Transverse colon (tissue), 4 donors: ENCODE measurements around the gene SYTL5. TPM values are rescaled to one million over a fixed set of nuclear protein-coding genes. Genes with fewer than 3 reads are reported as not detected.

Experiments
- DNase-seq: peaks from one replicate; pipeline ENCODE4 v3.0.0-alpha.2; 2019
- H3K27ac ChIP-seq, 4 donors: fragments of 200-600 bp; sonication (generic); 2 replicates each; pipeline ENCODE4 v1.5.1; 2016 to 2018; ENCODE audit warnings: inconsistent platforms in 4 of 4
- H3K27me3 ChIP-seq: fragments of 200-600 bp; sonication (generic); 2 replicates; pipeline ENCODE4 v1.5.1; 2017; ENCODE audit warnings: inconsistent platforms
- H3K36me3 ChIP-seq, 4 donors: fragments of 200-600 bp; sonication (generic); 2 replicates each; pipeline ENCODE4 v1.5.1; 2017 to 2019; ENCODE audit warnings: inconsistent platforms in 4 of 4
- H3K4me1 ChIP-seq, 4 donors: fragments of 200-600 bp; sonication (generic); 2 replicates each; pipeline ENCODE4 v1.5.1; 2017 to 2020; ENCODE audit warnings: inconsistent platforms in 4 of 4
- H3K4me3 ChIP-seq, 4 donors: fragments of 200-600 bp; sonication (generic); 1 replicate in 1 of 4; 2 replicates in 3 of 4; pipeline versions ENCODE4 v1.5.1 to v1.6.1; 2017 to 2019; ENCODE audit warnings: inconsistent platforms in 4 of 4
- H3K9me3 ChIP-seq, 2 donors: fragments of 200-600 bp; sonication (generic); 2 replicates each; pipeline ENCODE4 v1.5.1; 2017 to 2019; ENCODE audit warnings: inconsistent platforms in 2 of 2
- EP300 ChIP-seq: sonication (generic); formaldehyde crosslinking; IDR thresholded peaks from one replicate; pipeline ENCODE4 v1.6.1; 2017; ENCODE audit warnings: antibody characterized with exemption, low read depth
- POLR2A ChIP-seq: fragments of 450-650 bp; IDR thresholded peaks from one replicate; pipeline ENCODE4 v1.6.1; 2016; ENCODE audit warnings: antibody characterized with exemption, mild to moderate bottlenecking, moderate library complexity
- POLR2AphosphoS5 ChIP-seq, 3 donors: sonication (generic); formaldehyde crosslinking; IDR thresholded peaks; one replicate each; pipeline ENCODE4 v1.6.1; 2016; ENCODE audit warnings: antibody characterized with exemption in 3 of 3
- WGBS, 2 donors: methylation state at CpG; one replicate each; pipeline ENCODE4 v1.1.5; 2018; ENCODE audit warnings: low coverage in 1 of 2; 5-methylcytosine and 5-hydroxymethylcytosine counted together
- in situ Hi-C, 4 donors: fragments of 200-750 bp; cut with MboI; loops; one replicate each; pipeline versions ENCODE4 v1.15.0 to v1.15.1; 2017; ENCODE audit warnings: low sequenced_read_pairs in 3 of 4, low pct_ligation_motif_present in 1 of 4, low pct_unique_long_range_greater_than_20kb in 1 of 4
- intact Hi-C: fragments of 100-400 bp; cut with DNase I; formaldehyde crosslinking; loops from one replicate; pipeline ENCODE4 v1.15.1; 2023; ENCODE audit warnings: low total_unique reads
- total RNA-seq, 4 donors: library from RNA; depleted of rRNA; stranded (reverse); fragments of >200 nt; gene quantifications; one replicate each; pipeline ENCODE4 v1.1.0, GENCODE V29; 2016
- TF ChIP-seq, protein P1 (sequence below), 5 experiments: fragments of 200-600 bp in 3 of 5; fragments of 450-650 bp in 2 of 5; sonication (generic) in 3 of 5; IDR thresholded peaks; 1 replicate in 2 of 5; 2 replicates in 3 of 5; pipeline ENCODE4 v1.5.1; 2016 to 2017; ENCODE audit warnings: antibody characterized with exemption in 5 of 5, inconsistent platforms in 3 of 5, mild to moderate bottlenecking in 2 of 5, moderate library complexity in 1 of 5

The SYTL5 gene
- total RNA-seq, 4 donors from 2014 or later: 0.60 to 8.1 (median 5.5) TPM

DNA sequence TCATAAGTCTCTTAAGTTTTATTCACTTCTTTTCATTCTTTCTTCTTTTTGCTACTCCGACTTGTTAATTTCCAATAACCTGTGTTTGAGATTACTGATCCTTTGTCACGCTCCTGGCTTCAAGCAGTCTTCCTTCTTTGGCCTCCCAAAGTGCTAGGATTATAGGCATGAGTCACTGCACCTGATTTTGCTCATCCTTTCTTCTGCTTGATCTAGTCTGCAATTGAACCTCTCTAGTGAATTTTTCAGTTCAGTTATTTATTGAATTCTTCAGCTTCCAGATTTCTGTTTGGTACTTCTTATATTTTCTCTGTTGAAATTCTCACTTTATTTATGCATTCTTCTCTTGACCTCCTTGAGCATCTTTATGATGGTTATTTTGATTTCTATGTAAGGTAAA is 38.6 kb upstream of the SYTL5 start:
- H3K27me3 ChIP-seq: no peaks in the 10 kb centered on the region
- WGBS, 2 donors: 83% methylated on average over 2 of the region's 2 CpGs; no CpG with 5 or more reads in 1 of the 2 donors
- H3K4me3 ChIP-seq: no peak overlapping the region
- TF ChIP-seq EP300 (no peak), POLR2A (no peak), POLR2AphosphoS5 (IDR thresholded peaks at IDR 0.05) (no peak)
- TF ChIP-seq, protein P1, sequence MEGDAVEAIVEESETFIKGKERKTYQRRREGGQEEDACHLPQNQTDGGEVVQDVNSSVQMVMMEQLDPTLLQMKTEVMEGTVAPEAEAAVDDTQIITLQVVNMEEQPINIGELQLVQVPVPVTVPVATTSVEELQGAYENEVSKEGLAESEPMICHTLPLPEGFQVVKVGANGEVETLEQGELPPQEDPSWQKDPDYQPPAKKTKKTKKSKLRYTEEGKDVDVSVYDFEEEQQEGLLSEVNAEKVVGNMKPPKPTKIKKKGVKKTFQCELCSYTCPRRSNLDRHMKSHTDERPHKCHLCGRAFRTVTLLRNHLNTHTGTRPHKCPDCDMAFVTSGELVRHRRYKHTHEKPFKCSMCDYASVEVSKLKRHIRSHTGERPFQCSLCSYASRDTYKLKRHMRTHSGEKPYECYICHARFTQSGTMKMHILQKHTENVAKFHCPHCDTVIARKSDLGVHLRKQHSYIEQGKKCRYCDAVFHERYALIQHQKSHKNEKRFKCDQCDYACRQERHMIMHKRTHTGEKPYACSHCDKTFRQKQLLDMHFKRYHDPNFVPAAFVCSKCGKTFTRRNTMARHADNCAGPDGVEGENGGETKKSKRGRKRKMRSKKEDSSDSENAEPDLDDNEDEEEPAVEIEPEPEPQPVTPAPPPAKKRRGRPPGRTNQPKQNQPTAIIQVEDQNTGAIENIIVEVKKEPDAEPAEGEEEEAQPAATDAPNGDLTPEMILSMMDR (IDR thresholded peaks at IDR 0.05): no peak
- no peaks in the 10 kb centered on the region for H3K36me3 ChIP-seq
- no peaks in the 10 kb centered on the region for H3K9me3 ChIP-seq
- no peak overlapping the region for H3K27ac ChIP-seq
- no peaks in the 10 kb centered on the region for H3K4me1 ChIP-seq
- DNase-seq: no peak
- in situ Hi-C loops (no loop called here), intact Hi-C loops (no loop called here)

DNA sequence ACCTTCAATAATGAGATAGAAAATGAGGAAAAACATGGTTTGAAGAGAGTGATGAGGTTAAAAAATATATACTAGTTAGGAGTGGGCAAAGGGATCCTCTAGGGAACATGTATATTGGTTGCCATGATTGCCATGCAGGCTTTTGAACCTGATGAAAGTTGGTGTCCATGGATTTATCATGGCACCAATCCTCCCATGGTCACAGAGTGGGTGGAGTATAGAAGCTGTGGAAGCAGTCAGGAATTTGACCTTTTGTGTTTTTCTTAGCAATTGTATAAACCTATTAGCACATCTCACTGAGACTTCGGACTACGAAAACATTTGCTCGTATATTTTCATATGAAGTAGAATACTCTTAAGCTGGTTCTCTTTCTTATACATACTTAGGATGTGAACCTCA is 30.9 kb upstream of the SYTL5 start:
- Histone ChIP-seq H3K27ac (no peak overlapping the region), H3K27me3 (no peaks in the 10 kb centered on the region), H3K36me3 (no peaks in the 10 kb centered on the region), H3K4me3 (no peak overlapping the region), H3K4me1 (peaks cover 0 to 2% (median 0%) of the 10 kb centered on the region in 4 donors), H3K9me3 (no peaks in the 10 kb centered on the region)
- TF ChIP-seq, protein P1 (IDR thresholded peaks at IDR 0.05): no peak
- TF ChIP-seq POLR2A: no peak
- no peak for TF ChIP-seq EP300
- no peak for TF ChIP-seq POLR2AphosphoS5 (IDR thresholded peaks at IDR 0.05)
- intact Hi-C loops (loop anchor here (5.0 kb wide), 1 partner anchor 258 kb away; no protein-coding TSS in a partner anchor), in situ Hi-C loops (no loop called here)
- DNase-seq: no peak
- WGBS, 2 donors: 94 to 100% methylated on average over 1 to 3 of the region's 3 CpGs

DNA sequence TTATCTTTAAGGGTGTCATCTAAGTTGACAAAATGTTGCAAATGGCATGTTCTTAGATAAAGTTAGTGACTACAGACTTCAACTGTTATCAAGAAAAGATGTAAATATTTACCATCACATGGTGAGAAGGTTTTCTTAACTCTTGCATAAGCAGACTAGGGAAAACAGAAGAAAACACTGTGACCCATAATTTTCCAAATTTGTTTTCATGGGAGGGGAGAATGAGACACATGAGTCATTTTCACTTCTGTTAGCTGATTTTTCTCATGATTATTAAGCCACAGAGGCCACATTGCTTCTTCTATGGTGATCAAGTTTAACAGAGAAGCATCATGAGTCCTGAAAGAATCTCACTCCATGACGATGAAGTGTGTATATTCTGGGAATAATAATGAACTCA is 30.2 kb upstream of the SYTL5 start:
- Histone ChIP-seq H3K27ac (no peak overlapping the region), H3K4me1 (peaks cover 0 to 2% (median 0%) of the 10 kb centered on the region in 4 donors), H3K4me3 (no peak overlapping the region), H3K9me3 (no peaks in the 10 kb centered on the region), H3K27me3 (no peaks in the 10 kb centered on the region), H3K36me3 (no peaks in the 10 kb centered on the region)
- intact Hi-C loops (loop anchor here (5.0 kb wide), 1 partner anchor 259 kb away; no protein-coding TSS in a partner anchor), in situ Hi-C loops (no loop called here)
- TF ChIP-seq POLR2AphosphoS5 (IDR thresholded peaks at IDR 0.05) (no peak), POLR2A (no peak), EP300 (no peak)
- TF ChIP-seq, protein P1 (IDR thresholded peaks at IDR 0.05): no peak
- no peak for DNase-seq
- 69 to 86% methylated on average over 1 of the region's 1 CpG for WGBS, 2 donors

DNA sequence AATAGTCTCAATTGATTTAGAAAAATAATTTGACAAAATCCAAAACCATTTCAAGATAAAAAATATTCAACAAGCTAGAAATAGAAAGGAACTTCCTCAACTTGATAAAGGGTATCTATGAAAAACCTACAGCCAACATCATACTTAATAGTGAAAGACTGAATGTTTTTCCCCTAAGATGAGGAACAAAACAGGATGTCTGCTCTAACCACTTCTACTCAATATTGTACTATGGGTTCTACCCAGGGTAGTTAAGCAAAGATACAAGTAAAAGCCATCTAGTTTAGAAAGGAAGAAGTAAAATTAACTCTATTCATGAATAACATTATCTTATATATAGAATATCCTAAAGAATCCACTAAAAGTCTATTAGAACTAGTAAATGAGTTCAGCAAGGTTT is 21.5 kb upstream of the SYTL5 start:
- no peaks in the 10 kb centered on the region for H3K36me3 ChIP-seq
- no peaks in the 10 kb centered on the region for H3K9me3 ChIP-seq
- H3K4me1 ChIP-seq: no peaks in the 10 kb centered on the region
- H3K27ac ChIP-seq: no peak overlapping the region
- intact Hi-C loops (no loop called here), in situ Hi-C loops (no loop called here)
- DNase-seq: no peak
- H3K27me3 ChIP-seq: no peaks in the 10 kb centered on the region
- no peak overlapping the region for H3K4me3 ChIP-seq
- TF ChIP-seq, protein P1 (IDR thresholded peaks at IDR 0.05): no peak
- no peak for TF ChIP-seq POLR2A
- TF ChIP-seq POLR2AphosphoS5 (IDR thresholded peaks at IDR 0.05): no peak
- no peak for TF ChIP-seq EP300
